Astrocyte of the cerebellum (primary cell): Measurements from ENCODE around the gene OLAH.

Source experiments
- DNase-seq: peaks from one replicate; pipeline ENCODE4 v3.0.0-alpha.2; 2011; ENCODE audit warnings: low read depth
- H3K4me3 ChIP-seq: 2 replicates; pipeline ENCODE4 v1.5.1; 2011; ENCODE audit warnings: mild to moderate bottlenecking, low read depth, low read length, moderate library complexity
- CTCF ChIP-seq: IDR thresholded peaks from 2 replicates; pipeline ENCODE4 v1.5.1; 2012; ENCODE audit warnings: low read length, low read depth, moderate library complexity, mild to moderate bottlenecking; ENCODE audit errors: missing control alignments
- in situ Hi-C: cut with HindIII; loops from 2 replicates; pipeline ENCODE4 v1.10.0; 2017; ENCODE audit warnings: low sequenced_read_pairs

OLAH gene

GRCh38 chr10:15091418-15091817, 47.7 kb downstream of the OLAH start:
- in situ Hi-C loops = loop anchor here (5.0 kb wide), 1 partner anchor 64 kb away; no protein-coding TSS in a partner anchor
- H3K4me3 ChIP-seq = no peak overlapping the region
- no peak for TF ChIP-seq CTCF
- DNase-seq = no peak

- no peak overlapping the region for H3K4me3 ChIP-seq
Measured at GRCh38 chr10:15092855-15093408, 49.2 kb downstream of the OLAH start.

GRCh38 chr10:15096661-15097010, 52.9 kb downstream of the OLAH start:
- no peak for TF ChIP-seq CTCF
- in situ Hi-C loops = no loop called here
- peak overlapping the region; percentile 82 for H3K4me3 ChIP-seq
- DNase-seq = no peak

More at GRCh38 chr10:15092855-15093408, 49.2 kb downstream of the OLAH start:
- no peak for DNase-seq
- no peak for TF ChIP-seq CTCF
- in situ Hi-C loops = loop anchor here (5.0 kb wide), 1 partner anchor 66 kb away; no protein-coding TSS in a partner anchor

- in situ Hi-C loops = no loop called here
Measured at GRCh38 chr10:15097011-15097812, 53.5 kb downstream of the OLAH start, which contains the start of gene RPP38. Gene RPP38 (plus strand): TSS chr10:15097355. CDS start chr10:15103315, 5,960 bp downstream.

GRCh38 chr10:15099886-15100285, 56.1 kb downstream of the OLAH start:
- in situ Hi-C loops = no loop called here
- TF ChIP-seq CTCF = no peak
- no peak for DNase-seq
- no peak overlapping the region for H3K4me3 ChIP-seq

More at GRCh38 chr10:15097011-15097812, 53.5 kb downstream of the OLAH start, which contains the start of gene RPP38:
- peak within 1 kb of the TSS; percentile 82 for H3K4me3 ChIP-seq
- no peak for TF ChIP-seq CTCF
- DNase-seq = peak; percentile 86

- no peak for TF ChIP-seq CTCF
- in situ Hi-C loops = no loop called here
- no peak overlapping the region for H3K4me3 ChIP-seq
- DNase-seq = no peak
Measured at GRCh38 chr10:15103513-15103912, 59.8 kb downstream of the OLAH start.
